GM19468 (cell line): ENCODE results near the gene TPGS1.

Experiments
- ATAC-seq: cut with Tn5 transposase; IDR thresholded peaks from one replicate; pipeline ENCODE4 v1.9.1; 2021; ENCODE audit warnings: mild to moderate bottlenecking, moderate library complexity, moderate number of reproducible peaks; ENCODE audit not compliant: unreplicated experiment; ENCODE audit errors: extremely low read depth

The TPGS1 gene

GRCh38 chr19:534088-534487, 26.8 kb downstream of the TPGS1 start:
- no peak for ATAC-seq

GRCh38 chr19:535017-535835, 27.9 kb downstream of the TPGS1 start:
- ATAC-seq, result no peak

- no peak for ATAC-seq
Observed at GRCh38 chr19:536031-536880, 29.0 kb downstream of the TPGS1 start.

- ATAC-seq, result no peak
Observed at GRCh38 chr19:536881-537404, 29.6 kb downstream of the TPGS1 start.

- ATAC-seq, result no peak
Observed at GRCh38 chr19:538641-539428, 31.5 kb downstream of the TPGS1 start.

- ATAC-seq, result no peak
Observed at GRCh38 chr19:539429-540030, 32.2 kb downstream of the TPGS1 start.

- ATAC-seq, result no peak
Observed at GRCh38 chr19:540867-541637, 33.8 kb downstream of the TPGS1 start.

- ATAC-seq, result no peak
Observed at GRCh38 chr19:541699-542098, 34.4 kb downstream of the TPGS1 start.

- no peak for ATAC-seq
Observed at GRCh38 chr19:542173-542866, 35.0 kb downstream of the TPGS1 start.

- no peak for ATAC-seq
Observed at GRCh38 chr19:543910-544608, 36.8 kb downstream of the TPGS1 start, which contains the start of gene GZMM. Gene GZMM (plus strand): TSS chr19:544053. CDS start chr19:544072, 19 bp downstream.

GRCh38 chr19:547117-547516, 39.8 kb downstream of the TPGS1 start:
- ATAC-seq, result no peak

- ATAC-seq, result no peak
Observed at GRCh38 chr19:547836-548720, 40.8 kb downstream of the TPGS1 start.

GRCh38 chr19:548886-549830, 41.9 kb downstream of the TPGS1 start:
- ATAC-seq, result no peak

GRCh38 chr19:554817-555216, 47.5 kb downstream of the TPGS1 start:
- ATAC-seq, result no peak

- ATAC-seq, result no peak
Observed at GRCh38 chr19:555474-555808, 48.1 kb downstream of the TPGS1 start.
